Natural killer cell (primary cell): ENCODE results near the gene EIPR1. TPM values are rescaled to one million over a fixed set of nuclear protein-coding genes. Genes with fewer than 3 reads are reported as not detected.

ENCODE experiments used
- ATAC-seq, 3 donors: fragments of 150-1000 bp in 2 of 3; fragments of 200-7000 bp in 1 of 3; cut with Tn5 transposase; 1 replicate in 1 of 3; 2 replicates in 2 of 3; pipeline ENCODE4 v1.10.0; 2021; ENCODE audit warnings: mild to moderate bottlenecking in 2 of 3, moderate library complexity in 2 of 3
- DNase-seq, 2 donors: peaks; one replicate each; pipeline versions ENCODE4 v3.0.0 to v3.0.0-alpha.2; 2013 to 2021; ENCODE audit warnings: mixed read lengths in 1 of 2
- H3K27ac ChIP-seq: one replicate; pipeline ENCODE4 v1.5.1; 2013; ENCODE audit warnings: mild to moderate bottlenecking, low read length
- H3K27me3 ChIP-seq: one replicate; pipeline ENCODE4 v1.6.1; 2013; ENCODE audit warnings: low read length; ENCODE audit not compliant: control insufficient read depth, insufficient read depth
- H3K36me3 ChIP-seq: one replicate; pipeline ENCODE4 v1.6.1; 2013; ENCODE audit warnings: low read length; ENCODE audit not compliant: control insufficient read depth, insufficient read depth
- H3K4me1 ChIP-seq: one replicate; pipeline ENCODE4 v1.6.1; 2013; ENCODE audit warnings: low read length; ENCODE audit not compliant: control insufficient read depth, insufficient read depth
- H3K4me3 ChIP-seq: one replicate; pipeline ENCODE4 v1.5.1; 2013; ENCODE audit warnings: low read length
- H3K9me3 ChIP-seq: one replicate; pipeline ENCODE4 v1.6.1; 2013; ENCODE audit warnings: low read length; ENCODE audit not compliant: control insufficient read depth, insufficient read depth
- H3K27ac Mint-ChIP-seq, 2 donors: one replicate each; pipeline ENCODE4 v1.8.0; 2022; ENCODE audit warnings: mild to moderate bottlenecking in 2 of 2, mixed read lengths in 2 of 2, moderate library complexity in 1 of 2
- H3K27me3 Mint-ChIP-seq, 2 donors: one replicate each; pipeline ENCODE4 v1.8.0; 2022; ENCODE audit warnings: low read depth in 2 of 2, mixed read lengths in 2 of 2
- H3K36me3 Mint-ChIP-seq: one replicate; pipeline ENCODE4 v1.8.0; 2022; ENCODE audit warnings: mixed read lengths
- H3K4me1 Mint-ChIP-seq, 2 donors: one replicate each; pipeline ENCODE4 v1.8.0; 2022; ENCODE audit warnings: mixed read lengths in 2 of 2
- H3K4me3 Mint-ChIP-seq: one replicate; pipeline ENCODE4 v1.8.0; 2022; ENCODE audit warnings: mild to moderate bottlenecking, moderate library complexity, mixed read lengths
- H3K9me3 Mint-ChIP-seq, 2 donors: one replicate each; pipeline ENCODE4 v1.8.0; 2022; ENCODE audit warnings: mixed read lengths in 2 of 2
- WGBS: methylation state at CpG from one replicate; pipeline ENCODE4 v1.1.7; 2013; ENCODE audit warnings: missing lambda C conversion rate; ENCODE audit not compliant: insufficient coverage; 5-methylcytosine and 5-hydroxymethylcytosine counted together
- intact Hi-C: fragments of 100-400 bp; cut with micrococcal nuclease; formaldehyde crosslinking; loops from one replicate; pipeline ENCODE4 v1.14.2; 2022
- total RNA-seq, 4 donors: library from RNA; stranded (reverse); fragments of 120-200 nt in 1 of 4; gene quantifications; one replicate each; pipeline versions ENCODE4 v1.2.3 to v1.2.4, GENCODE V29; 2013 to 2022
- TF ChIP-seq, protein P1 (sequence below): fragments of 200-600 bp; IDR thresholded peaks from one replicate; pipeline ENCODE4 v1.8.0; 2022; ENCODE audit warnings: antibody characterized with exemption

EIPR1 gene
- total RNA-seq, 3 donors from 2014 or later (not counting 1 experiment from before 2014, with no cell fraction given), result 26.8 to 28.8 (median 27.9) TPM

DNA sequence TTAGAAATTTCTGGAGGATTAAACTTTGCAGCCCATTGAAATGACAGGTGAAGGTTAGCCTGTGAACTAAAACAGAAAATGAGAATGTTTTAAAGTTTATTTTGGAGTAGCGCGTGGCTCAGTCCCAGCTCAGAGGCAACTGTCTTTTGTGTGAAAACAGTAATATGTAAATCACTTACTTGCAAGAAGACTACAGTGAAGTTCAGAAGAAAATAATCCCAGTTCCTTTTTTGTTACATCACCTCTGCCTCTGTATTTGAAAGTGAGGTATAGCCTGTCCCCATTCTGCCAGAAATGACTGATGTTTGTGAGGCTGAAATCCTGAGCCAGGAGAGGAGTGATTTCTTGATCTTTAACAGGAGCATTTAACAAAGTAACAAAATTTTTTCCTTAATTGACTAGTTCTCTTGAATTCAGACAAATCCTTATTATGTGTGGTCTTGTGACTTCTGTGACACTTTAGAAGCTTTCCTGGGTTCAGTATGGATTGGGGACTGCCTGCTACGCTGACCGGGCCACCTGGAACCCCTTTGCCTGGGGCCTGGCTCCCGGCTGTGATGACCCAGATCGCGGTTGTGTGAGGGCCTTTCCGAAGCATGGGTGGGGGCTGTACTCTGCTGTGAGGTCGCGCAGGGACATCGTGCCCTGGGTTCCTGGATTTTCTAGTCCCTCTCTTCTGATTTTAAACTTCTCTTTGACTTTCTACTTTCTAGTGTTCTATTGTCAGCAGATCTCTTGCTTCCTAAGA, 26.1 kb upstream of the EIPR1 start:
- no peaks in the 10 kb centered on the region for H3K36me3 Mint-ChIP-seq
- H3K4me1 Mint-ChIP-seq, result peaks cover 28 to 29% of the 10 kb centered on the region in 2 donors
- no peaks in the 10 kb centered on the region for H3K9me3 Mint-ChIP-seq
- no peak overlapping the region for H3K4me3 Mint-ChIP-seq
- Histone ChIP-seq H3K9me3 (no peaks in the 10 kb centered on the region), H3K4me3 (no peak overlapping the region), H3K4me1 (no peaks in the 10 kb centered on the region), H3K27ac (no peak overlapping the region), H3K27me3 (no peaks in the 10 kb centered on the region), H3K36me3 (peaks cover 29% of the 10 kb centered on the region)
- no peak for DNase-seq
- no peak overlapping the region for H3K27ac Mint-ChIP-seq
- WGBS, result 96% methylated on average over 11 of the region's 11 CpGs
- H3K27me3 Mint-ChIP-seq, result no peaks in the 10 kb centered on the region
- TF ChIP-seq, protein P1, sequence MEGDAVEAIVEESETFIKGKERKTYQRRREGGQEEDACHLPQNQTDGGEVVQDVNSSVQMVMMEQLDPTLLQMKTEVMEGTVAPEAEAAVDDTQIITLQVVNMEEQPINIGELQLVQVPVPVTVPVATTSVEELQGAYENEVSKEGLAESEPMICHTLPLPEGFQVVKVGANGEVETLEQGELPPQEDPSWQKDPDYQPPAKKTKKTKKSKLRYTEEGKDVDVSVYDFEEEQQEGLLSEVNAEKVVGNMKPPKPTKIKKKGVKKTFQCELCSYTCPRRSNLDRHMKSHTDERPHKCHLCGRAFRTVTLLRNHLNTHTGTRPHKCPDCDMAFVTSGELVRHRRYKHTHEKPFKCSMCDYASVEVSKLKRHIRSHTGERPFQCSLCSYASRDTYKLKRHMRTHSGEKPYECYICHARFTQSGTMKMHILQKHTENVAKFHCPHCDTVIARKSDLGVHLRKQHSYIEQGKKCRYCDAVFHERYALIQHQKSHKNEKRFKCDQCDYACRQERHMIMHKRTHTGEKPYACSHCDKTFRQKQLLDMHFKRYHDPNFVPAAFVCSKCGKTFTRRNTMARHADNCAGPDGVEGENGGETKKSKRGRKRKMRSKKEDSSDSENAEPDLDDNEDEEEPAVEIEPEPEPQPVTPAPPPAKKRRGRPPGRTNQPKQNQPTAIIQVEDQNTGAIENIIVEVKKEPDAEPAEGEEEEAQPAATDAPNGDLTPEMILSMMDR, result no peak
- intact Hi-C loops, result no loop called here
- ATAC-seq, result no peak

DNA sequence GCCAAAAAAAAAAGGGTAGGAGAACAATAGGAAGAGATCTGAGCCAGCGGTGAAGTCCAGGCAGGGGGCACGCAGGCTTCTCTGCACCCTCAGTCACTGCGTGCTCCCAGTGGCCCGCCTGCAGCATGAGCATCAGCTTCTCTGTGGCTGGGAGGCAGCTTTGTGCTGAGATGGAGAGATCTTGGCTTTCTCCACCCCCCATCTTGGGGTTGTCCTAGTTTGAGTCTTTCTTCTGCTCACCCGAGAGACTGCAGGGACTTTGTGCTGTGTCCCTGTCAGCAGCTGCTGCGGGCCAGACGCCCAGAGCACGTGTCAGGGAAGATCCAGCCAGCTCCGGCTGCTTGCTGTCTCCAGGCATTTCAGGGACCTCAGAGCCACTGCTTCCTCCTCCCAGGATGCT, 22.2 kb upstream of the EIPR1 start:
- Histone ChIP-seq H3K27me3 (no peaks in the 10 kb centered on the region), H3K36me3 (peaks cover 32% of the 10 kb centered on the region), H3K9me3 (peaks cover 13% of the 10 kb centered on the region), H3K4me3 (no peak overlapping the region), H3K27ac (no peak overlapping the region), H3K4me1 (no peaks in the 10 kb centered on the region)
- ATAC-seq, result no peak
- 86% methylated on average over 9 of the region's 9 CpGs for WGBS
- DNase-seq, result no peak
- TF ChIP-seq, protein P1, result no peak
- H3K9me3 Mint-ChIP-seq, result peaks cover 4 to 9% of the 10 kb centered on the region in 2 donors
- no peak overlapping the region for H3K4me3 Mint-ChIP-seq
- intact Hi-C loops, result no loop called here
- H3K27ac Mint-ChIP-seq, result no peak overlapping the region
- peaks cover 19% of the 10 kb centered on the region for H3K36me3 Mint-ChIP-seq
- no peaks in the 10 kb centered on the region for H3K27me3 Mint-ChIP-seq
- peaks cover 16 to 20% of the 10 kb centered on the region in 2 donors for H3K4me1 Mint-ChIP-seq

DNA sequence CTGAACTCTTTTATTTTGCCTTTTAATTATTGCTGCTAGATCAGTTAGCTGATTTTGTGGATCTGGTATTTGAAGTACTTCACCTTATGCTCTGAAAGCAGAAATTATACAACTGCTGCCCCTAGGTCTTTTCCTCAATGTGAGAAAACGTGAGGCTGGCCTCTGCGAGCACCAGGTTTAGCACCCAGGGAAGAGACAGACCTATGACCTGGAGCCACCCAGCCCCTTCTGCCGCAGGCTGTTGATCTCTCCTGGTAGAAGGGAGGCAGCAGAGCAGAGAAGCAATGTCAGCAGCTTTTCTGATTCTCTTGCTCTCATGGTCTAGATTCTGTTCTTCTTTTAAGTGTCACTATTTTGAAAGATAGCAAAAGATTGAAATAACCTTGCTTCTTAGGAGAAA, 21.8 kb upstream of the EIPR1 start:
- TF ChIP-seq, protein P1, result no peak
- ATAC-seq (no peak), DNase-seq (no peak)
- no peaks in the 10 kb centered on the region for H3K4me1 ChIP-seq
- no peak overlapping the region for H3K4me3 ChIP-seq
- Mint-ChIP-seq H3K4me3 (no peak overlapping the region), H3K9me3 (peaks cover 4 to 9% of the 10 kb centered on the region in 2 donors), H3K27ac (no peak overlapping the region), H3K4me1 (peaks cover 14 to 17% of the 10 kb centered on the region in 2 donors), H3K36me3 (peaks cover 19% of the 10 kb centered on the region), H3K27me3 (no peaks in the 10 kb centered on the region)
- peaks cover 29% of the 10 kb centered on the region for H3K36me3 ChIP-seq
- H3K9me3 ChIP-seq, result peaks cover 13% of the 10 kb centered on the region
- no peaks in the 10 kb centered on the region for H3K27me3 ChIP-seq
- WGBS, result 96% methylated on average over 3 of the region's 3 CpGs
- intact Hi-C loops, result no loop called here
- H3K27ac ChIP-seq, result no peak overlapping the region

DNA sequence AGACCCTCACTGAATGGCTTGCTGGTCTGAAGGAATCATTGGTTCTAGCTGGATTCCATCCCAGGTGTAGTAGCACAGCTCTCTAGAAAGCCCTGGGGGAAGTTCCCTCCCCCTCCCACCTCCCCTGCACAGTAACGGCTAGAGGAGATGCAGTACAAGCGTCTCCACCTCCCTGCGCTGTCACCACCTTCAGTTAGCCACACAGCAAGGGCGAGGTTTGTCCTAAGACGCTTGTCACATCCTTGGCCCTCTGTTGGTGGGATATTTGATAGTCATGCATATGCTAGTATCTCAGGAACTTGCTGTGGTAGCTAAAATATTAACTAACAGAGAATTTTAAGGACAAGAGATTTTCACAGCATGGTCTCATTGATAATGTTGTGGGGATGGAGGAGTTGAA, 21.2 kb upstream of the EIPR1 start:
- H3K4me1 Mint-ChIP-seq, result peaks cover 9 to 13% of the 10 kb centered on the region in 2 donors
- ATAC-seq, result no peak
- H3K27ac Mint-ChIP-seq, result no peak overlapping the region
- peaks cover 30% of the 10 kb centered on the region for H3K36me3 ChIP-seq
- DNase-seq, result no peak
- TF ChIP-seq, protein P1, result no peak
- H3K27me3 ChIP-seq, result no peaks in the 10 kb centered on the region
- intact Hi-C loops, result no loop called here
- H3K4me3 ChIP-seq, result no peak overlapping the region
- H3K4me3 Mint-ChIP-seq, result no peak overlapping the region
- peaks cover 13% of the 10 kb centered on the region for H3K9me3 ChIP-seq
- peaks cover 4 to 9% of the 10 kb centered on the region in 2 donors for H3K9me3 Mint-ChIP-seq
- peaks cover 19% of the 10 kb centered on the region for H3K36me3 Mint-ChIP-seq
- no peaks in the 10 kb centered on the region for H3K4me1 ChIP-seq
- no peaks in the 10 kb centered on the region for H3K27me3 Mint-ChIP-seq
- no peak overlapping the region for H3K27ac ChIP-seq
- WGBS, result 93% methylated on average over 5 of the region's 5 CpGs
